HepG2 (cell line): ENCODE data around the gene WWC1. TPM values are rescaled to one million over a fixed set of nuclear protein-coding genes. Genes with fewer than 3 reads are reported as not detected.
A peak's percentile ranks its signal among the peaks of the same experiment; 100 is the strongest.

ENCODE experiments used
- ARHGAP35 ChIP-seq: sonication (generic); formaldehyde crosslinking; IDR thresholded peaks from 2 replicates; pipeline ENCODE4 v1.9.0; 2022; ENCODE audit warnings: mild to moderate bottlenecking, inconsistent platforms, moderate library complexity, missing genetic modification reagents, borderline replicate concordance
- ASH2L ChIP-seq: fragments of 300-600, 200-600 bp; sonication (generic); IDR thresholded peaks from 2 replicates; pipeline ENCODE4 v1.7.0; 2017; ENCODE audit warnings: low read depth, mild to moderate bottlenecking, moderate library complexity, mixed read lengths, low read length; ENCODE audit not compliant: insufficient read length
- CENPBD1 ChIP-seq: sonication (generic); formaldehyde crosslinking; IDR thresholded peaks from 2 replicates; pipeline ENCODE4 v1.8.0; 2022; ENCODE audit warnings: missing genetic modification reagents, low read depth, mild to moderate bottlenecking, borderline replicate concordance
- DMAP1 ChIP-seq: IDR thresholded peaks from 2 replicates; pipeline ENCODE4 v1.6.1; 2016
- FOXK1 ChIP-seq: sonication (generic); formaldehyde crosslinking; IDR thresholded peaks from 2 replicates; pipeline ENCODE4 v1.4.0; 2020; ENCODE audit warnings: low read depth, missing genetic modification reagents, borderline replicate concordance
- HINFP ChIP-seq: sonication (generic); formaldehyde crosslinking; IDR thresholded peaks from 2 replicates; pipeline ENCODE4 v1.4.0; 2020; ENCODE audit warnings: low read depth, mild to moderate bottlenecking, missing genetic modification reagents
- KAT7 ChIP-seq: IDR thresholded peaks from 2 replicates; pipeline ENCODE4 v1.6.1; 2018; ENCODE audit warnings: borderline replicate concordance, missing compliant biosample characterization
- KMT2A ChIP-seq: sonication (generic); formaldehyde crosslinking; IDR thresholded peaks from 2 replicates; pipeline ENCODE4 v1.4.0; 2020; ENCODE audit warnings: missing genetic modification reagents
- MAFK ChIP-seq, 2 experiments: IDR thresholded peaks in 1 of 2; conservative IDR thresholded peaks in 1 of 2; 2 replicates each; pipeline ENCODE4 v1.6.1; 2011; ENCODE audit warnings: improper control_type of control experiment in 2 of 2, low read length in 2 of 2
- MED1 ChIP-seq: sonication (generic); formaldehyde crosslinking; IDR thresholded peaks from 2 replicates; pipeline ENCODE4 v1.4.0; 2020; ENCODE audit warnings: missing genetic modification reagents
- MTERF4 ChIP-seq: sonication (generic); formaldehyde crosslinking; IDR thresholded peaks from 2 replicates; pipeline ENCODE4 v1.8.0; 2023; ENCODE audit warnings: mild to moderate bottlenecking, missing genetic modification reagents
- RBAK ChIP-seq: sonication (generic); formaldehyde crosslinking; IDR thresholded peaks from 2 replicates; pipeline ENCODE4 v1.5.1; 2020; ENCODE audit warnings: mild to moderate bottlenecking, missing genetic modification reagents
- RFX5 ChIP-seq: IDR thresholded peaks from 2 replicates; pipeline ENCODE4 v1.6.1; 2011; ENCODE audit warnings: low read depth, low read length, improper control_type of control experiment
- ZFP37 ChIP-seq: sonication (generic); formaldehyde crosslinking; IDR thresholded peaks from 2 replicates; pipeline ENCODE4 v1.4.0; 2020; ENCODE audit warnings: missing genetic modification reagents, borderline replicate concordance
- ZNF143 ChIP-seq: sonication (generic); formaldehyde crosslinking; IDR thresholded peaks from 2 replicates; pipeline ENCODE4 v1.4.0; 2020; ENCODE audit warnings: missing genetic modification reagents
- ZNF160 ChIP-seq: sonication (generic); formaldehyde crosslinking; IDR thresholded peaks from 2 replicates; pipeline ENCODE4 v1.8.0; 2022; ENCODE audit warnings: mild to moderate bottlenecking, inconsistent platforms, missing genetic modification reagents
- ZNF251 ChIP-seq: sonication (generic); formaldehyde crosslinking; IDR thresholded peaks from 2 replicates; pipeline ENCODE4 v1.9.0; 2021; ENCODE audit warnings: mild to moderate bottlenecking, missing genetic modification reagents
- ZNF274 ChIP-seq: sonication (generic); formaldehyde crosslinking; IDR thresholded peaks from 2 replicates; pipeline ENCODE4 v1.5.1; 2020; ENCODE audit warnings: mild to moderate bottlenecking, missing genetic modification reagents
- ZNF292 ChIP-seq: sonication (generic); formaldehyde crosslinking; IDR thresholded peaks from 2 replicates; pipeline ENCODE4 v1.8.1; 2022; ENCODE audit warnings: mild to moderate bottlenecking, low read depth, missing genetic modification reagents, borderline replicate concordance
- ZNF34 ChIP-seq: sonication (generic); formaldehyde crosslinking; IDR thresholded peaks from 2 replicates; pipeline ENCODE4 v1.4.0; 2020; ENCODE audit warnings: mild to moderate bottlenecking, missing genetic modification reagents, borderline replicate concordance
- ZNF513 ChIP-seq: sonication (generic); formaldehyde crosslinking; conservative IDR thresholded peaks from 2 replicates; pipeline ENCODE4 v1.5.0; 2020; ENCODE audit warnings: missing genetic modification reagents
- ZNF775 ChIP-seq: sonication (generic); formaldehyde crosslinking; IDR thresholded peaks from 2 replicates; pipeline ENCODE4 v1.4.0; 2020; ENCODE audit warnings: missing genetic modification reagents, mild to moderate bottlenecking, moderate library complexity, borderline replicate concordance
- polyA plus RNA-seq, 8 experiments: library from polyadenylated mRNA; depleted of rRNA in 3 of 8; stranded (reverse) in 7 of 8; unstranded in 1 of 8; fragments of >200 nt; fragmentation: Illumina TruSeq in 4 of 8; extraction: Trizol in 4 of 8; gene quantifications; 2 replicates each; pipeline versions ENCODE4 v1.2.1 to v1.2.3, GENCODE V29; 2011 to 2016; ENCODE audit warnings: low read depth in 4 of 8, missing spikeins in 1 of 8, mixed read lengths in 1 of 8; ENCODE audit not compliant: insufficient read depth in 1 of 8
- total RNA-seq, 5 experiments: library from RNA; depleted of rRNA; stranded (reverse); fragments of >200 nt; fragmentation: Illumina TruSeq; extraction: Trizol; gene quantifications; 2 replicates each; pipeline ENCODE4 v1.2.3, GENCODE V29; 2016; ENCODE audit warnings: low read depth in 1 of 5
- TF ChIP-seq, protein P1 (sequence below): sonication (generic); formaldehyde crosslinking; IDR thresholded peaks from 2 replicates; pipeline ENCODE4 v1.8.0; 2022; ENCODE audit warnings: missing genetic modification reagents, mild to moderate bottlenecking, borderline replicate concordance
- TF ChIP-seq, protein P2 (sequence below): IDR thresholded peaks from 2 replicates; pipeline ENCODE4 v1.6.1; 2016; ENCODE audit warnings: missing genetic modification reagents, missing compliant biosample characterization

The WWC1 gene
- total and polyA plus RNA-seq, 2 of the 13 experiments (the other 11 are each of a cell fraction or from before 2014, with no cell fraction given): 8.3 to 17.9 TPM

DNA sequence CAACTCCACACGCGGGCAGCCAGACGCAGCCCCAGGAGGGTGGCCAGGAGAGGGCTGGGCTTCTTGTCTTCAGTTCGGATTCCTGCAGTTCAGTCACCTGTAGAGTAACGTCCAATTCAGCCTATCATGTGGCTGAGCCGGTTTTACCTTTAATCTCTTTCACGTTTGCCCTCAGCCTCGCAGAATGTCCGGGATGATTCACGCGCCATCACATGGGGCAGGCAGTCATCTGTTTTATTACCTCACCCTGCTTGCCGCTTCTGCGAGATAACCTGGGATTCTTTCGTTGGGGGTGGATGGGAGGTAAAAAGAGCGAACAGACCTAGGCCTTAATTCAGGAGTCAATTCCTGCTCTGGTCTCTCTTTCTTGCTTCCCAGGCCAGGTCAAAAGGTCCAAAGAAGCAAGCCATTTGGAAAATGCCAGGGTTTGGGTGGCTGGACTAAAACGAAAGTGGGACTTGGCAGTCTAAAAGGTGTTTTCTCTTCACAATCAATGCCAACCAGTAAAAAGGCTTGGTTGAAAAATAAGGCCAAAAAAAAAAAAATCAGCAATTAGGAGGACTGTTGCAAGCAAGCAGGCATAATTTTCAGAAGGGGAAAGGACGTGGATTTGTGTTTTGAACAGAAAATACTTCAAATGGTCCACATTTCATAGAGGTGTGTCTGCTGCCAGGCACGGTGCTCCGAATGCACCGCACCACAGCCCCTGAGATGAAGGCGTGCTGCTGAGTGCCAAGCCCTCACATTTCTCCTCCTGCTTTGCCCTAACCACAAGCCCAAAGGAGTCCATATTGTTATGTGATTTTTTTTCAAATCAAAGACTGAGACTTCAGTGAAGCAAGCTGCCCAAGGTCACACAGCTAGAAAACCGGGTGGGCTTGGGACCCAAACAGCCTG, 2.8 kb upstream of the WWC1 start (continued):
- TF ChIP-seq, protein P1, sequence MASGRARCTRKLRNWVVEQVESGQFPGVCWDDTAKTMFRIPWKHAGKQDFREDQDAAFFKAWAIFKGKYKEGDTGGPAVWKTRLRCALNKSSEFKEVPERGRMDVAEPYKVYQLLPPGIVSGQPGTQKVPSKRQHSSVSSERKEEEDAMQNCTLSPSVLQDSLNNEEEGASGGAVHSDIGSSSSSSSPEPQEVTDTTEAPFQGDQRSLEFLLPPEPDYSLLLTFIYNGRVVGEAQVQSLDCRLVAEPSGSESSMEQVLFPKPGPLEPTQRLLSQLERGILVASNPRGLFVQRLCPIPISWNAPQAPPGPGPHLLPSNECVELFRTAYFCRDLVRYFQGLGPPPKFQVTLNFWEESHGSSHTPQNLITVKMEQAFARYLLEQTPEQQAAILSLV (CRISPR knock-in tag): no peak
- TF ChIP-seq, protein P2, sequence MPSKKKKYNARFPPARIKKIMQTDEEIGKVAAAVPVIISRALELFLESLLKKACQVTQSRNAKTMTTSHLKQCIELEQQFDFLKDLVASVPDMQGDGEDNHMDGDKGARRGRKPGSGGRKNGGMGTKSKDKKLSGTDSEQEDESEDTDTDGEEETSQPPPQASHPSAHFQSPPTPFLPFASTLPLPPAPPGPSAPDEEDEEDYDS (CRISPR knock-in tag): 0 out of 2 replicates have a peak, but pooled peaks have one; percentile 10
- TF ChIP-seq ZNF292 (CRISPR knock-in tag) (no peak), MAFK (conservative IDR thresholded peaks at IDR 0.05 in 1 of 2, IDR thresholded peaks at IDR 0.05 in 1 of 2; ENCODE audit: low read length in 2 of 2) (no peak), RFX5 (no peak), ZNF34 (CRISPR knock-in tag) (no peak), ZNF143 (CRISPR knock-in tag) (no peak), ASH2L (peak; percentile 58), FOXK1 (no peak), ZNF160 (CRISPR knock-in tag) (no peak), RBAK (no peak), HINFP (CRISPR knock-in tag) (0 out of 2 replicates have a peak, but pooled peaks have one; percentile 53), MTERF4 (no peak), MED1 (CRISPR knock-in tag) (no peak), ZNF274 (CRISPR knock-in tag) (no peak), ZNF251 (CRISPR knock-in tag) (no peak), ZNF513 (no peak), ARHGAP35 (CRISPR knock-in tag) (no peak), ZFP37 (CRISPR knock-in tag) (no peak), KAT7 (no peak), ZNF775 (CRISPR knock-in tag) (no peak), DMAP1 (CRISPR knock-in tag) (peak; percentile 29; the same call in 1 of the 2 replicates), KMT2A (CRISPR knock-in tag) (no peak), CENPBD1 (CRISPR knock-in tag) (no peak)
